Endodermal cell (in vitro differentiated cells): ENCODE data around the gene CENPP. TPM values are rescaled to one million over a fixed set of nuclear protein-coding genes. Genes with fewer than 3 reads are reported as not detected.

Experiments
- DNase-seq: peaks from one replicate; pipeline ENCODE4 v3.0.0-alpha.2; 2017
- H3K27ac ChIP-seq: 2 replicates; pipeline ENCODE4 v1.5.1; 2013; ENCODE audit warnings: mild to moderate bottlenecking, low read depth, low read length, moderate library complexity
- H3K27me3 ChIP-seq: 2 replicates; pipeline ENCODE4 v1.6.1; 2013; ENCODE audit warnings: mild to moderate bottlenecking, low read length, moderate library complexity; ENCODE audit not compliant: insufficient read depth, control insufficient read depth, poor library complexity, severe bottlenecking
- H3K36me3 ChIP-seq: 2 replicates; pipeline ENCODE4 v1.7.0; 2013; ENCODE audit warnings: mild to moderate bottlenecking, low read length, moderate library complexity; ENCODE audit not compliant: control insufficient read depth, insufficient read depth
- H3K4me1 ChIP-seq: one replicate; pipeline ENCODE4 v1.7.0; 2013; ENCODE audit warnings: low read length; ENCODE audit not compliant: control insufficient read depth, insufficient read depth
- H3K4me3 ChIP-seq: 2 replicates; pipeline ENCODE4 v1.5.1; 2013; ENCODE audit warnings: mild to moderate bottlenecking, low read length, moderate library complexity
- H3K9ac ChIP-seq: 2 replicates; pipeline ENCODE4 v1.6.1; 2013; ENCODE audit warnings: mild to moderate bottlenecking, low read length, moderate library complexity; ENCODE audit not compliant: poor library complexity, severe bottlenecking; ENCODE audit errors: extremely low read depth
- H3K9me3 ChIP-seq: 2 replicates; pipeline ENCODE4 v1.6.1; 2013; ENCODE audit warnings: mild to moderate bottlenecking, low read length, moderate library complexity; ENCODE audit not compliant: control insufficient read depth
- H3K27ac Mint-ChIP-seq: 2 replicates; pipeline ENCODE4 v1.8.0; 2020; ENCODE audit warnings: mixed read lengths
- H3K27me3 Mint-ChIP-seq: 2 replicates; pipeline ENCODE4 v1.8.0; 2021; ENCODE audit warnings: mild to moderate bottlenecking, mixed read lengths; ENCODE audit not compliant: insufficient read depth
- H3K36me3 Mint-ChIP-seq: 2 replicates; pipeline ENCODE4 v1.8.0; 2020; ENCODE audit warnings: low read depth, mixed read lengths
- H3K4me1 Mint-ChIP-seq: 2 replicates; pipeline ENCODE4 v1.8.0; 2020; ENCODE audit warnings: mixed read lengths
- H3K4me3 Mint-ChIP-seq: 2 replicates; pipeline ENCODE4 v1.8.0; 2020; ENCODE audit warnings: mild to moderate bottlenecking, moderate library complexity, mixed read lengths
- H3K9me3 Mint-ChIP-seq: 2 replicates; pipeline ENCODE4 v1.8.0; 2020; ENCODE audit warnings: mild to moderate bottlenecking, mixed read lengths
- CTCF ChIP-seq: fragments of 200-600 bp; sonication (generic); conservative IDR thresholded peaks from 2 replicates; pipeline ENCODE4 v1.5.0; 2021; ENCODE audit warnings: antibody characterized with exemption, mild to moderate bottlenecking
- WGBS, 2 experiments: methylation state at CpG; one replicate each; pipeline versions ENCODE4 v1.1.5 to v1.1.7; 2013; ENCODE audit warnings: missing lambda C conversion rate in 2 of 2, mixed read lengths in 1 of 2; ENCODE audit not compliant: insufficient coverage in 1 of 2, insufficient read length in 1 of 2; 5-methylcytosine and 5-hydroxymethylcytosine counted together
- total RNA-seq, 2 donors: library from RNA; stranded (reverse); fragmentation: NEBNext Ultra II Directional in 1 of 2; extraction: Animal tissue kit (Norgen Biotek cat#: 25700) in 1 of 2; gene quantifications; 2 replicates in 1 of 2; 3 replicates in 1 of 2; pipeline ENCODE4 v1.2.1, GENCODE V29; 2021

Gene CENPP
- total RNA-seq, 2 donors from 2014 or later: 8.2 to 9.2 TPM

DNA sequence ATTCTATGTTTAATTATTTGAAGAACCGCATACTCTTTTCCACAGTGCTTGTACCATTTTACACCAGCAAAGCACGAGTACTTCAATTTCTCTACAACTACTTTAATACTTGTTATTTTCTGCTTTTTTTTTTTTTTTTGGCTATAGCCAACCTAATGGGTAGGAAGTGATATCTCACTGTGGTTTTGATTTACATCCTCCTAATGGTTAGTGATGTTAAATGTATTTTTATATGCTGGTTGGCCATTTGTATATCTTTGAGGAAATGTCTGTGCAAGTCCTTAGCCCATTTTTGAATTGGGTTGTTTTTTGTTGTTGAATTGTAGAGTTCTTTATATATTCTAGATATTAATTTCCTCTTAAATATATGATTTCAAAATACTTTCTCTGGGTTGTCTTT lies 56.0 kb downstream of the CENPP start:
- H3K9me3 Mint-ChIP-seq: no peaks in the 10 kb centered on the region
- H3K27ac Mint-ChIP-seq: no peak overlapping the region
- 90 to 92% methylated on average over 2 of the region's 2 CpGs for WGBS, 2 experiments
- H3K4me1 ChIP-seq: peaks cover 7% of the 10 kb centered on the region
- H3K4me1 Mint-ChIP-seq: peaks cover 27% of the 10 kb centered on the region
- H3K4me3 ChIP-seq: no peak overlapping the region
- H3K27me3 Mint-ChIP-seq: no peaks in the 10 kb centered on the region
- no peaks in the 10 kb centered on the region for H3K36me3 Mint-ChIP-seq
- H3K27me3 ChIP-seq: no peaks in the 10 kb centered on the region
- no peak for TF ChIP-seq CTCF
- no peak overlapping the region for H3K9ac ChIP-seq
- no peak overlapping the region for H3K27ac ChIP-seq
- no peaks in the 10 kb centered on the region for H3K9me3 ChIP-seq
- DNase-seq: no peak
- H3K4me3 Mint-ChIP-seq: no peak overlapping the region
- H3K36me3 ChIP-seq: no peaks in the 10 kb centered on the region

DNA sequence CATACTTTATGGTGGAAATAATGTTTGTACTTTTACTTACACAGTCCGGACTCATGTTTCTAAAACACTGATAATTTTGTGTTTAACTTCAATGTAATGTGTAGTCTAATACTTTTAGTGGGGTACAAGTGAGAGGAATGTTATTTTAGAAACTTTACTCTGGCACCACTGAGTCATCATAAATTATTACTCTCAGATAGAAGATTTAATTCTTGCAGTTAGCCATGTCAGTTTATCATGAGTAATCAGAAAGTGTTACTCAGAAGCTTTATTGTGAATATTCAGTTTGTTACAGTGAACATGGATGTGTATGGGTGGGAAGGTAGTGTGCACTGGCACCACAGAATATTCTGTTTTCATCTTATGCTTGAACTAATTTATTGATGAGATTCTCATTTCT lies 58.6 kb downstream of the CENPP start:
- no peaks in the 10 kb centered on the region for H3K27me3 Mint-ChIP-seq
- no CpG with 5 or more reads among the region's 1 CpG for WGBS, 2 experiments
- H3K9ac ChIP-seq: no peak overlapping the region
- no peaks in the 10 kb centered on the region for H3K36me3 ChIP-seq
- no peak overlapping the region for H3K4me3 ChIP-seq
- H3K4me1 Mint-ChIP-seq: peaks cover 6% of the 10 kb centered on the region
- H3K9me3 Mint-ChIP-seq: no peaks in the 10 kb centered on the region
- H3K27me3 ChIP-seq: no peaks in the 10 kb centered on the region
- no peak for DNase-seq
- H3K36me3 Mint-ChIP-seq: no peaks in the 10 kb centered on the region
- H3K27ac ChIP-seq: no peak overlapping the region
- TF ChIP-seq CTCF: no peak
- H3K4me1 ChIP-seq: no peaks in the 10 kb centered on the region
- H3K4me3 Mint-ChIP-seq: no peak overlapping the region
- no peaks in the 10 kb centered on the region for H3K9me3 ChIP-seq
- no peak overlapping the region for H3K27ac Mint-ChIP-seq

- no peak overlapping the region for H3K4me3 Mint-ChIP-seq
- Histone ChIP-seq H3K9ac (no peak overlapping the region), H3K4me3 (no peak overlapping the region), H3K27ac (no peak overlapping the region), H3K9me3 (no peaks in the 10 kb centered on the region), H3K36me3 (no peaks in the 10 kb centered on the region), H3K27me3 (no peaks in the 10 kb centered on the region), H3K4me1 (no peaks in the 10 kb centered on the region)
- H3K4me1 Mint-ChIP-seq: no peaks in the 10 kb centered on the region
- WGBS, 2 experiments: 78 to 81% methylated on average over 2 of the region's 3 CpGs
- H3K36me3 Mint-ChIP-seq: no peaks in the 10 kb centered on the region
- no peaks in the 10 kb centered on the region for H3K9me3 Mint-ChIP-seq
- no peak overlapping the region for H3K27ac Mint-ChIP-seq
- DNase-seq: no peak
- no peaks in the 10 kb centered on the region for H3K27me3 Mint-ChIP-seq
- no peak for TF ChIP-seq CTCF
These were observed 59.2 kb downstream of the CENPP start for GRCh38 chr9:92385001-92385400.
